HepG2 (cell line): ENCODE results near the gene LNPK. TPM values are rescaled to one million over a fixed set of nuclear protein-coding genes. Genes with fewer than 3 reads are reported as not detected.

Source experiments
- ATAC-seq: fragments of 200-7000 bp; cut with Tn5 transposase; 3 replicates; pipeline ENCODE4 v1.9.1; 2020; ENCODE audit warnings: mild to moderate bottlenecking, moderate library complexity
- BruUV-seq: library from RNA; stranded (reverse); fragments of 400-500 nt; replicated peaks from 2 replicates; lab custom pipeline; 2021; lab: Mats Ljungman, UMichigan
- CTCF ChIA-PET: fragments of 300-600 bp; formaldehyde crosslinking; extraction: SDS; loops from one replicate; lab custom pipeline; 2021; ENCODE audit warnings: low total read pairs, inconsistent platforms, low intra/inter-chr PET ratio; lab: Yijun Ruan, JAX
- POLR2A ChIA-PET: fragments of 350-600 bp; sonication (Branson Sonifier 250); formaldehyde crosslinking; loops from one replicate; lab custom pipeline; 2020; ENCODE audit warnings: antibody characterized with exemption, inconsistent platforms; lab: Yijun Ruan, JAX
- DNase-seq: peaks from one replicate; pipeline ENCODE4 v3.0.0-alpha.2; 2015; ENCODE audit warnings: low spot score
- FAIRE-seq: peaks from 3 replicates; lab custom pipeline; 2011; peaks lifted over from hg19 to GRCh38; lab: Jason Lieb, UNC
- H2AFZ ChIP-seq: one replicate; pipeline ENCODE4 v1.6.1; 2011; ENCODE audit warnings: low read length, inconsistent platforms
- H3K27ac ChIP-seq: fragments of 300-600 bp; 3 replicates; pipeline ENCODE4 v1.8.0; 2011; ENCODE audit warnings: mixed run types, mild to moderate bottlenecking, mixed read lengths, low read length, inconsistent platforms; ENCODE audit not compliant: insufficient read depth; ENCODE audit errors: extremely low read length
- H3K27me3 ChIP-seq, 2 experiments: fragments of 200-600 bp in 1 of 2; 2 replicates in 1 of 2; 3 replicates in 1 of 2; pipeline versions ENCODE4 v1.6.0 to v1.8.0; 2011; ENCODE audit warnings: low read length in 2 of 2, mild to moderate bottlenecking in 2 of 2, moderate library complexity in 2 of 2, inconsistent platforms in 1 of 2; ENCODE audit not compliant: insufficient read depth in 2 of 2, control insufficient read depth in 1 of 2
- H3K36me3 ChIP-seq, 2 experiments: fragments of 200-600 bp in 1 of 2; replicated peaks in 1 of 2; 2 replicates in 1 of 2; 3 replicates in 1 of 2; pipeline versions ENCODE4 v1.5.1 to v1.8.0; 2011; ENCODE audit warnings: low read length in 2 of 2, inconsistent platforms in 1 of 2; ENCODE audit not compliant: insufficient read depth in 2 of 2, control insufficient read depth in 1 of 2
- H3K4me1 ChIP-seq: 2 replicates; pipeline ENCODE4 v1.5.1; 2012; ENCODE audit warnings: low read length, inconsistent platforms; ENCODE audit not compliant: insufficient read depth
- H3K4me2 ChIP-seq: 2 replicates; pipeline ENCODE4 v1.6.0; 2011; ENCODE audit warnings: low read depth, low read length, inconsistent platforms
- H3K4me3 ChIP-seq, 3 experiments: fragments of 200-600 bp in 1 of 3; sonication (generic), shearing (Covaris generic) in 1 of 3; replicated peaks in 1 of 3; 2 replicates each; pipeline ENCODE4 v1.5.1; 2011 to 2016; ENCODE audit warnings: low read length in 3 of 3, inconsistent platforms in 2 of 3, low read depth in 2 of 3, mild to moderate bottlenecking in 2 of 3, control low read depth in 1 of 3, mixed read lengths in 1 of 3; ENCODE audit not compliant: insufficient read depth in 1 of 3
- H3K79me2 ChIP-seq: one replicate; pipeline ENCODE4 v1.6.1; 2011; ENCODE audit warnings: low read length, inconsistent platforms; ENCODE audit not compliant: insufficient read depth
- H3K9ac ChIP-seq: 2 replicates; pipeline ENCODE4 v1.6.0; 2011; ENCODE audit warnings: mild to moderate bottlenecking, low read depth, low read length, inconsistent platforms; ENCODE audit not compliant: insufficient read depth
- H3K9me3 ChIP-seq: 2 replicates; pipeline ENCODE4 v1.5.1; 2012; ENCODE audit warnings: mild to moderate bottlenecking, low read length
- H4K20me1 ChIP-seq: 2 replicates; pipeline ENCODE4 v1.6.0; 2011; ENCODE audit warnings: inconsistent platforms, mild to moderate bottlenecking, low read length, moderate library complexity; ENCODE audit not compliant: insufficient read depth
- MBD4 ChIP-seq: IDR thresholded peaks from 2 replicates; pipeline ENCODE4 v1.6.1; 2012; ENCODE audit warnings: low read length, inconsistent platforms, borderline replicate concordance
- POLR2A ChIP-seq, 2 experiments: IDR thresholded peaks; 2 replicates each; pipeline ENCODE4 v1.6.1; 2011; ENCODE audit warnings: low read depth in 2 of 2, low read length in 2 of 2, mild to moderate bottlenecking in 1 of 2, moderate library complexity in 1 of 2; ENCODE audit not compliant: insufficient read depth in 1 of 2
- TSC22D2 ChIP-seq: sonication (generic); formaldehyde crosslinking; IDR thresholded peaks from 2 replicates; pipeline ENCODE4 v1.5.1; 2020; ENCODE audit warnings: missing genetic modification reagents, mild to moderate bottlenecking, borderline replicate concordance
- WIZ ChIP-seq: sonication (generic); formaldehyde crosslinking; IDR thresholded peaks from 2 replicates; pipeline ENCODE4 v1.5.1; 2020; ENCODE audit warnings: mild to moderate bottlenecking, missing genetic modification reagents
- ZBTB3 ChIP-seq: sonication (generic); formaldehyde crosslinking; IDR thresholded peaks from 2 replicates; pipeline ENCODE4 v1.4.0; 2020; ENCODE audit warnings: low read depth, mild to moderate bottlenecking, moderate library complexity, missing genetic modification reagents, borderline replicate concordance
- ZBTB8A ChIP-seq: sonication (generic); formaldehyde crosslinking; IDR thresholded peaks from 2 replicates; pipeline ENCODE4 v1.4.0; 2020; ENCODE audit warnings: mild to moderate bottlenecking, low read depth, missing genetic modification reagents, borderline replicate concordance
- ZFP41 ChIP-seq: sonication (generic); formaldehyde crosslinking; IDR thresholded peaks from 2 replicates; pipeline ENCODE4 v1.4.0; 2020; ENCODE audit warnings: mild to moderate bottlenecking, missing genetic modification reagents, borderline replicate concordance
- ZNF776 ChIP-seq: sonication (generic); formaldehyde crosslinking; IDR thresholded peaks from 2 replicates; pipeline ENCODE4 v1.4.0; 2020; ENCODE audit warnings: mild to moderate bottlenecking, missing genetic modification reagents
- ZNF800 ChIP-seq: sonication (generic); formaldehyde crosslinking; IDR thresholded peaks from 2 replicates; pipeline ENCODE4 v1.4.0; 2020; ENCODE audit warnings: missing genetic modification reagents
- ZNF879 ChIP-seq: sonication (generic); formaldehyde crosslinking; IDR thresholded peaks from 2 replicates; pipeline ENCODE4 v1.8.1; 2023; ENCODE audit warnings: missing genetic modification reagents
- WGBS: methylation state at CpG from one replicate; pipeline ENCODE4 v1.1.6; 2017; ENCODE audit warnings: low lambda C conversion rate; 5-methylcytosine and 5-hydroxymethylcytosine counted together
- in situ Hi-C: cut with HindIII; loops from 2 replicates; pipeline ENCODE4 v1.10.0; 2017; ENCODE audit warnings: low pct_unique_long_range_greater_than_20kb; ENCODE audit not compliant: extremely low pct_ligation_motif_present
- intact Hi-C: fragments of 100-400 bp; cut with micrococcal nuclease; formaldehyde crosslinking; loops from one replicate; pipeline ENCODE4 v1.10.0; 2022; ENCODE audit not compliant: unreplicated experiment
- polyA plus RNA-seq, 8 experiments: library from polyadenylated mRNA; depleted of rRNA in 3 of 8; stranded (reverse) in 7 of 8; unstranded in 1 of 8; fragments of >200 nt; fragmentation: Illumina TruSeq in 4 of 8; extraction: Trizol in 4 of 8; gene quantifications; 2 replicates each; pipeline versions ENCODE4 v1.2.1 to v1.2.3, GENCODE V29; 2011 to 2016; ENCODE audit warnings: low read depth in 4 of 8, missing spikeins in 1 of 8, mixed read lengths in 1 of 8; ENCODE audit not compliant: insufficient read depth in 1 of 8
- total RNA-seq, 5 experiments: library from RNA; depleted of rRNA; stranded (reverse); fragments of >200 nt; fragmentation: Illumina TruSeq; extraction: Trizol; gene quantifications; 2 replicates each; pipeline ENCODE4 v1.2.3, GENCODE V29; 2016; ENCODE audit warnings: low read depth in 1 of 5

Gene LNPK
- total and polyA plus RNA-seq, 2 of the 13 experiments (the other 11 are each of a cell fraction or from before 2014, with no cell fraction given): 25.4 to 26.1 TPM

- TF ChIP-seq WIZ (CRISPR knock-in tag): no peak
- TF ChIP-seq MBD4: no peak
Measured at GRCh38 chr2:176009445-176009844, 7.4 kb upstream of the LNPK start (continued).

GRCh38 chr2:176004934-176005333 lies 2.9 kb upstream of the LNPK start:
- intact Hi-C loops (loop anchor here (5.0 to 10.0 kb wide), 3 partner anchors 93 to 638 kb away; no protein-coding TSS in a partner anchor), in situ Hi-C loops (no loop called here)
- no peaks in the 10 kb centered on the region for H4K20me1 ChIP-seq
- no peak overlapping the region for H3K27ac ChIP-seq
- FAIRE-seq (no peak), DNase-seq (no peak), ATAC-seq (no peak)
- no peak overlapping the region for H3K9ac ChIP-seq
- H3K79me2 ChIP-seq: peaks cover 13% of the 10 kb centered on the region
- H3K27me3 ChIP-seq: peaks cover 0 to 9% of the 10 kb centered on the region in 2 experiments; a peak in 1 of 5 replicates
- CTCF ChIA-PET: no interaction called here
- no peak overlapping the region for H2AFZ ChIP-seq
- TF ChIP-seq ZNF879 (CRISPR knock-in tag) (no peak), POLR2A (IDR thresholded peaks at IDR 0.05; ENCODE audit: insufficient read depth in 1 of 2, low read depth in 2 of 2, low read length in 2 of 2) (no peak), ZFP41 (CRISPR knock-in tag) (no peak), ZBTB8A (CRISPR knock-in tag) (no peak), ZBTB3 (CRISPR knock-in tag) (no peak), ZNF776 (CRISPR knock-in tag) (no peak), ZNF800 (no peak), TSC22D2 (CRISPR knock-in tag) (no peak)
- 29% methylated on average over 1 of the region's 1 CpG for WGBS
- H3K4me2 ChIP-seq: 0 out of 2 replicates have a peak overlapping the region, but pooled peaks have one; percentile 97
- POLR2A ChIA-PET: no interaction called here
- peaks cover 31% of the 10 kb centered on the region for H3K4me1 ChIP-seq
- no TSS peak for BruUV-seq
- H3K9me3 ChIP-seq: no peaks in the 10 kb centered on the region
- H3K36me3 ChIP-seq: no peaks in the 10 kb centered on the region
- H3K4me3 ChIP-seq: no peak overlapping the region
